HG02588 (cell line): ENCODE measurements around the gene HABP4.
"Not testable (repeated sequence)": the region's sequence is repeated elsewhere in the genome, so short reads cannot be mapped to it uniquely, and the experiment has no call there.

Source experiments
- ATAC-seq: cut with Tn5 transposase; IDR thresholded peaks from one replicate; pipeline ENCODE4 v1.9.1; 2021; ENCODE audit warnings: mild to moderate bottlenecking, moderate library complexity; ENCODE audit not compliant: unreplicated experiment

Gene HABP4

GRCh38 chr9:96495341-96495740, 45.4 kb downstream of the HABP4 start:
- no peak for ATAC-seq

- ATAC-seq: no peak
Measured at GRCh38 chr9:96496368-96497116, 46.6 kb downstream of the HABP4 start.

- no peak for ATAC-seq
Measured at GRCh38 chr9:96497117-96497399, 47.1 kb downstream of the HABP4 start.

DNA sequence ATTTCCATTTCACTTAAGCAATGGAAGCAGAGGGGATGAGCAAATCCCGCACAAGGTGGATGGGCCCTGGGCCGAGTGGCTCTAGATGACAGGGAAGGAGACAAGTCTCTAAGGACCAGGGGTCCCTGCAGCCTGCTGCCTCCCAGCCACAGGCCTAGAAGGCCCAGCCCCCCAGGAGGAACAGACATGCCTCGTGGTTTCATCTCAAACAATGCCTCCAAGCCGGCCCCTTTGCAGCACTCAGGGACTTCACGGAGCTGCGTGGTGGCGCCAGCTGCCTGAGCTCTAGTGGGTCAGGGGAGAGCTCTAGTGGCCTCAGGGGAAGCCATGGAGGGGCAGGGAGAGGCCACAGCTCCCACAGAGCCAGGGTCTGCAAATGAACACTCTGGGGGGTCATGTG, 48.8 kb downstream of the HABP4 start:
- ATAC-seq: no peak

DNA sequence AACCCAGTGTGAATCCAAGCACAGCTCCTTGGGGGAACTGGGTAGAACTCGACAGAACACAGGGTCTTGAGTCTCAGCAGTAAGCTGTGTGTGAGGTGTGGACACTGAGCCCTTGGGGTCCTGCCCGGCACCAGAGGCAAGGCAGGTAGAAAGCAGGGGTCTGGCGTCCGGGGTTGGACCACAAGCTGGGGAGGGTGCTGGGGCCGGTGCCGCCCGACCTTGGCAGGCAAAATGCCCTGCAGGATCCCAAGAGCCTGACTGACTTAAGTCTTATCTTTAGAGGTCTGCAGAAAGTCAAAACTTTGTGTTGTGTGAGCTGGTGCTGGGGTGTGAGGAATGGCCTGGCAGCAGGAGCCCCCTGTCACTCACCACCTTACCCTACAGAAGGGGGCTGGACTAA, 49.3 kb downstream of the HABP4 start:
- ATAC-seq: no peak

DNA sequence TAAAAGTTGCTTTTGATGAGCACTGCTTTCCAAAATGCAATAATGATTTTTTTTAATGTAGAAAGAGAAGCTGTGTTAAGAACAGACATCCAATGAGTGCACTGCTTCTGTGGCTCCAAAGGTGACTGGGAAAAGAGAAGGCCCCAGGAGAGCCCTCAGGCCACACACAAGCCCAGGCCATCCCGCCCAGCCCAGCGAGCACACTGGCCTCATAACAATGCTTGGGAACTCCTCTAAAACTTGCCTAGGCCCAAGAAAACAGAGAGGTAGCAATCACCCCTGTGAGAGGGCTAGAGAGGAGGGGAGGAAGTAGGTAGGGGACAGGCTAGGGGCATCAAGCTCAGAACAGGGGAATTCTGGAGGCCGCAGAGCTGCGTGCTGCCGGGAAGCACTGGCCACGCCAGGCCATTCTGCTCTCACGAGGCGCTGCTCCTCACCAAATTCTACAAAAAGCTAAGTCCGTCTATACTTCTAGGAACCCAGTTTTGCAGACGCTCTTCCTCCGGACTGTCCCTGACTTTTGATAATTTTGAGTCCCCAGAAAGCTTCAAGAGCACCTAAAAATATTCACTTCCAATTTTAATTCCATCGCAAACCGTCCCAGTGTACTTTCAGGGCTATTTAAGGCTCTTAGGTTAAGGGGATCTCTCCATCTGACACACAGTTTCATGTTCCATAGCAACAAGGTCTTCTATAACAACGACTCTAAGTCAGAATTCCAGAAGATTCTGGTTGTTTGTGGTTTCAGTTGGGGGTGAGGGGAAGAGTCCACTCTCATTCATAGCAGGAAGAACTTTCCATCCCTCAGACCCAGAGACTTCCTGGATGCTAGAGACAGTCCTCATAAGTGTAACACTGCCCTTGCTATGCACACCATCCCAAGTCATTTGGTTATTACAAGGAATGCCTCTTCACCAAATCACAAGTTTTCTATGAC, 51.0 kb downstream of the HABP4 start:
- ATAC-seq: no peak

- no peak for ATAC-seq
Measured at GRCh38 chr9:96501633-96502538, 51.9 kb downstream of the HABP4 start.

DNA sequence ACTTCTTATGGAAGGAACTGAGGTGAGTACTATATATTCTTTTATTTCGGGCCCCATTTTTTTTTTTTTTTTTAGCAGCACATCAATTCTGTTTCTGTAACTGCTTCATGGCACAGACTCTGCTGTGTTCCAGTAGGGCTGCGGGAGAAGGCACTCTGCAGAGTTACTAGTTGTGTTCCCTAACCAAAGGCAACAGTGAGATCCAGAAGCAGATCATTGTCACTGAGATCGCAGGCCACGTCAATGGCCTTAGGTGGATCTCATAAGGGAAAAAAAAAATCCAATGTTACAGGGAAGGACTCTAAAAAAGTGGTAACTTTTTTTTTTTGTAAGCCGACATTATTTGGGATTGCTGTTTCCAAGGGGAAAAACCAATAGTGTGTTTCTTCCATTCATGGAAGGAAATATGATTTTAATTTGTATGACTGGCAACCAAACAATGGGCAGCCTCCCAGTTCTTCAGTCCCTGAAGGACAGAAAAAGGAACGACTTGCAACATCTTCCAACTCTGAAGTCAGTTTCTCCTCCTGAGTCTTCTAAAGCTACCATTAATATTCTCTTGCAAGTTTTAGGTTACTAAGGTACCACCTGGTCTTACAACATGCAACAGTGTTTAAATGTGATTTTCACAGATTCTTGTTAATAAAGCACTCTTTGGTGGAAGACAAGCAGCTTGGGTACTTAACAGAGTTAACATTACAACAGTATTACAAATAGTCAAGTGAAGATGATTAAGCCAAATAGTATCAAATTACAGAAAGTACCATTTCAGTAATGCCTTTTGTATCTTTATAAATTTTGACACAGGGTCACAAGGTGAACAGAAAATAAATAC, 52.8 kb downstream of the HABP4 start:
- no peak for ATAC-seq

GRCh38 chr9:96503374-96503748, 53.4 kb downstream of the HABP4 start:
- ATAC-seq: not testable (repeated sequence)

DNA sequence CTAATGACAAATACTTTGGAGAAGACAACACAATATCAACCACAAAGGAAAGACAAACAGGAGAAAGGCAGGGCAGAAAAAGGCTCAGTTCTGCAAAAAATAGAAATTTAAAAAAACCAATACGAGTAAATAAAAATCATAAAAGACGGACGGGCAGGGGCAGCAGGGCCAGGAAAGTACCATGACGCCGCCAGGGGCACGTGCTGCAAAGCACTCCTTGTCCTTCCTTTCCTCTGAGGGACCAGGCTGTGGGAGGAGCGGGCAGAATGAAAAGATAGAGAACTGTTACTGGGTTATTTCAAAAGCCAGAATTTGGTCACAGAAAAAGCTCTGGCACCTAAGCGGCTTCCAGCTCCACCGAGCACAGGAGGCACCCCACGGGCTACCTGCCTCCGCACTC, 53.9 kb downstream of the HABP4 start:
- ATAC-seq: no peak

DNA sequence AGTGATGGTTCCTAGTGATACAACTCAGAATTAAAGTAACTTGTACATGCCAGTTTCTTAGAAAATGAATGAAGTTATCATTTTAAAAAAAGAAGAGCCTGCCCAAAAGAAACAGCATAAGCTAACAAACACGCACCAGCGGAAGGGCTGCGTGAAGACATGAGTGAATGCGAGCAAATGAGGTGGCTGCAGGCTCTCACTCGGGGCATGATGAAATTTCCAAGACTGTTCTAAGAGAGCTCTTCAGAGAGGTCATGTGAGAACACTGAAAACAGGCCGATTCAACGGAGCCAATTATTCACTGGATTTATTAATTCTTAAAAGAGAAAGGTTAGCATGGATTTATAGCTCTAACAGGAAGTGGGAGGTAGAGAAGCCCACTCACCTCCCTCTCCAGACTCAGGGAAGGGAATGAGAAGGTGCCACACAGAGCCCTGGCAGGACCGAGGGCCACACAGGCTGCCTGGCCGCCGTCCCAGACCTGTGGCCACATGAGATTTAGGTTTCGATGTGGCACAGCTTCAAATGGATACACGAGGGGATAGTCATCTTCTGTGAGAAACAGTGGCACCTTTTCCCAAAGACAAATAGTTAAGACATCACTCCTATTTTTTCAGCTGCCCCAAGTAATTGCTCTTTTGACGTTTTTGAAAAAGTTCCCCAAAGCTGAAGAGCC, 55.5 kb downstream of the HABP4 start:
- no peak for ATAC-seq

GRCh38 chr9:96508227-96508940, 58.4 kb downstream of the HABP4 start:
- no peak for ATAC-seq

DNA sequence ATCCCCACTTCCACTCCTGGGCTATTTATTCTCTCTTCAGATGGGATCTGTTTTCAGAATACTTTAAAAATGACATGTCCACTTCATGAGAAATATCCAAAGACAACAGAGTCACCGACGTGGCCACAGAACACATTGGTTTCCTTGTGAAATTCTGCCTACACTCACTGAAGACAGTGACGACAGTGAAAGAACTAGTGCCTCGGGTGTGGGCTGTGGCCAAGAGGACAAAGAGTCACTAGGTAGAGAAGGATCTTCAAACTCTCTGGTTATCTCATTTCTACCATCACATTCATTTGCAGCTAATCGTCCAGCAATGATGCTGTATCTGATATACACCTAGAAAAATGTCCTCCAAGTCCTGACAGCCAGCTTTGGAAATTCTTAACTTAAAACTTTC, 59.1 kb downstream of the HABP4 start:
- ATAC-seq: no peak

- ATAC-seq: no peak
Measured at GRCh38 chr9:96509848-96510247, 59.9 kb downstream of the HABP4 start.

- ATAC-seq: no peak
Measured at GRCh38 chr9:96510258-96510657, 60.3 kb downstream of the HABP4 start.

DNA sequence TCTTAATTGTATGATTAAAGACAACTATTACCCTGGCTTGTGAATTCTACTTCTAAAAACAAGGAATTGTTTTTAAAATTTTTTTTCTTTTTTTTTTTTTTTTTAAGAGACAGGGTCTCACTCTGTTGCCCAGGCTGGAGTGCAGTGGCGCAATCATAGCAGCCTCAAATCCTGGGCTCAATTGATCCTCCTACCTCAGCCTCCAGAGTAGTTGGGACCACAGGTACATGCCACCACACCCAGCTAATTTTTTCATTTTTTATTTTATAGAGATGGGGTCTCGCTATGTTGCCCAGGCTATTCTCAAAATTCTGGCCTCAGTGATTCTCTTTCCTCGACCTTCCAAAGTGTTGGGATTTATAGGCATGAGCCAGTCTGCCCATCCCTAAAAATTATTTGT, 62.3 kb downstream of the HABP4 start:
- ATAC-seq: no peak

GRCh38 chr9:96513622-96514021, 63.7 kb downstream of the HABP4 start:
- no peak for ATAC-seq

DNA sequence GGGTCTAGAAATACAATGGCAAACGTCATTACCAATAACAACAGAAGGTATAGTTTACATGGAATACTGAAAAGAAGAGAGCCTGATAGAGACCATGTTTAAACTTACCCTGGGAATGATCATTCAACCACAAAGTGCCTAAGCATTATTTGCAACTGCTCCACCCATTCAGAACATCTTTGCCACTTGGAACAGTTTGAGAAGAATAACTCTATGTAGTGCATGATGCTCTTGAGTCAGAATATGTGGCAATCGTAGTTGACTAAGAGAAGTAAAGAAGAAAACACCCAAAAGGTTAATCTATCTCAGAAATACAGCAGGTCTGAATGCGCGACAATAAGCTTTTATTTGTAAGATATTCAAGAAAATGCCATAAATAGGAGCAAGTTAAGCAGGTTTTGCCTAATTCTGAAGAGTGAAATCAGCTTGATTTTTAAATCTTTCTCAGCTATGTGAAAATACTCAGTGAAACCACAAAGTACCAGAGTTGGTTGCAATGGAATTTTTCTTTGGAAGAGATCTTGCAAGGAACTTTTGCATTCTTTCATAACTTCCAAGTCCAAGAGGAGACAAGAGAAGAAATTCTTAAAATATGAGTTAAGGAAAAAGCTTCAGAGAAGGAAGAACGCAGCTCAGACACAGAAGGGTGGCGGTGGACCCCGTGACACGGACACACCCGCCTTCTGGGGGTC, 64.3 kb downstream of the HABP4 start:
- no peak for ATAC-seq

DNA sequence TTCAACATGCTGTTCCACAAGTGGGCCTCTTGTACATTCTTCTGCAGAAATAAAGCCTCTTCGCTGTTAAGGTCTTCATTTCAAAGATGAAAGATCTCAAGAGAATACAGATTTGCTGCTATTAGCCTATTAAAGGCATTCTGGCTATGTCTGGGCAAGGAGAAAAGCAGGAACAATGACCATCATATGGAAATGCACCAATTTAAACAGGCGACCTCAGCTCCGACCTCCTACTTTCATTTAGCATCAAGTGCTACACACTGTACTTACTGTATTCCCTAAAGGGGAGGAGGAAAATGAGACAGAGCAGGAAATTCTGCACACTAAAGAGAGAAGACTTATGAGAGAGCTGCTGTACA, 64.8 kb downstream of the HABP4 start:
- ATAC-seq: no peak
